ENCODE measurements around the gene LYZL1. TPM values are rescaled to one million over a fixed set of nuclear protein-coding genes. Genes with fewer than 3 reads are reported as not detected.
"Not testable (repeated sequence)": the region's sequence is repeated elsewhere in the genome, so short reads cannot be mapped to it uniquely, and the experiment has no call there.

Gene LYZL1
- total RNA-seq, 4 donors from 2014 or later: not detected

DNA sequence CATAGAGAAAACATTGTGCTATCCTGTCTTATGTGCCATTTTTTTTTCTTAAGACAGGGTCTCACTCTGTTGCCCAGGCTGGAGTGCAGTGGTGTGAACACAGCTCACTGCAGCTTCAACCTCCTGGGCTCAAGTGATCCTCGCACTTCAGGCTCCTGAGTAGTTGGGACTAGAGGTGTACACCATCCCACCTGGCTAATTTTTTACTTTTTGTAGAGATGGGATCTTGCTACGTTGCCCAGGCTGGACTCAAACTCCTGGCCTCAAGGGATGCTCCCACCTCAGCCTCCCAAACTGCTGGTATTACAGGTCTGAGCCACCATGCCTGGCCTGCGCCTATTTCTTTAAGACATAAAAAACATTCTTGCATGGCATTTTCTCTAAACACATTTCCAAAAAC is 20.6 kb downstream of the LYZL1 start:
- no peaks in the 10 kb centered on the region for H3K36me3 ChIP-seq
- H3K4me3 ChIP-seq: no peak overlapping the region
- TF ChIP-seq CTCF (IDR thresholded peaks at IDR 0.05) (no peak), POLR2AphosphoS5 (IDR thresholded peaks at IDR 0.05) (no peak)
- H3K4me1 ChIP-seq: peaks cover 0 to 5% (median 0%) of the 10 kb centered on the region in 3 donors
- 76 to 100% methylated on average over 2 to 3 of the region's 3 CpGs for WGBS, 2 donors (ENCODE audit: low coverage in 1 of 2)
- H3K9me3 ChIP-seq: no peaks in the 10 kb centered on the region
- ATAC-seq: no peak
- H3K27ac ChIP-seq: no peak overlapping the region
- no peaks in the 10 kb centered on the region for H3K27me3 ChIP-seq

DNA sequence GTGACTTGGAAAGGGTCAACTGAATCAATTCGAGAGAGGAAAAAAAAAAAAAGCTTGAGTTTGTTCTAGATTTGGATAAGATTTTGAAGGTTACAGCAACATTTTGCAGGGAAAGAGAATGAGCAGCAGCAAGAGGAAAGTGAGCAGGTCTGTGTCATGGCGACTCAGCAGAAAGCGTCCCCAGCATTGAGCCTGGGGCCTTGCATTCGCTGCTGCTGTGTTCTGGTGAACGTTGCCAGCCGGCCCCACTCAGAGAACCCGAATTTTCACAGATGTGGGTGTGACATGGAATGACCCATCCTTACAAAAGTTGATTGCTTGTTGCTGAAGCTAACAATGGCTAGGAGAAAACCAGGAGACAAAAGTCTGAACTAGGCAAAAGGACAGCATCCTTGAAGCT is 21.6 kb downstream of the LYZL1 start:
- not testable (repeated sequence) for H3K9me3 ChIP-seq, H3K4me3 ChIP-seq, H3K36me3 ChIP-seq, H3K27me3 ChIP-seq, ATAC-seq, H3K27ac ChIP-seq, H3K4me1 ChIP-seq
- 57 to 75% methylated on average over 3 to 7 of the region's 7 CpGs for WGBS, 2 donors (ENCODE audit: low coverage in 1 of 2)

DNA sequence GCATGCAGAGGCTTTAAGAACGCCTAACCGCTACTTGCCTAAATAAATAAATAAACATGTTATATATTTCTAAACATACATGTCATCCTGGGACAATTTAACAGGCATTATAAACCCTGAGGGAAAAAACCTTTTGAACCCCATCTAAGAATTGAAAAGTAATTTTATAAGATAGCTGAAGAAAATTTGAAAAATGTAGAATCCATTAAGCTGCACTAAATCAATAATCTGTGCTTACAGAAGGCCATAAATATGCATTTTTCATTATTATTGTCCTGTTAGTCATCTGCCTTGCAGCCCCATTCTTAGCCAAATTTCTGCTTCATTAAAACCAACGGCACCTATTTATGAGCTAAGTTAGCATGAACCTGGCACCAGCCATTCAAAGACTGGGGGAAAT is 24.2 kb downstream of the LYZL1 start:
- Histone ChIP-seq H3K27ac (no peak overlapping the region), H3K27me3 (no peaks in the 10 kb centered on the region), H3K36me3 (no peaks in the 10 kb centered on the region), H3K9me3 (no peaks in the 10 kb centered on the region), H3K4me3 (no peak overlapping the region), H3K4me1 (peaks cover 0 to 9% (median 0%) of the 10 kb centered on the region in 3 donors)
- ATAC-seq: no peak
- no peak for TF ChIP-seq POLR2AphosphoS5 (IDR thresholded peaks at IDR 0.05)
- no peak for TF ChIP-seq POLR2A (IDR thresholded peaks at IDR 0.05)
- 85 to 94% methylated on average over 3 of the region's 3 CpGs for WGBS, 2 donors (ENCODE audit: low coverage in 1 of 2)

DNA sequence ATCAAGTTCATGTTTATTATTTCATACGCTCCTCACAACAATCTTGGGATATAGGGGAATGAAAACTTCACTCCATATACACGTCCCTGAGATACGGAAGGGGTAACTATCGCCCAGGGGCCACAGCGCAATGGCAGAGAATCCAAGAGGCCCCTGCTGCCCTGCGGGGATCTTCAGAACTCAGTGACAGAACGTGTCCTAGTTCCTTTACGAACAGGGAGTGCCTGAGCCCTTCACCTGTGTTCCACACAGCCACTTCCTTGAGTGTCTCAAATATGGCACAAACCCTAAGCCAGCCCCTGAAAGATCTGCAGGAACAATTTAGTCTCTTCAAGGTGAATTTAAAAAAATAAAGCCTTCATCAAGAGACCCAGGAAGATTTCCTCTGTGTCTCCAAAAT is 25.9 kb downstream of the LYZL1 start:
- no peak overlapping the region for H3K4me3 ChIP-seq
- H3K4me1 ChIP-seq: peaks cover 0 to 21% (median 0%) of the 10 kb centered on the region in 3 donors
- no peak overlapping the region for H3K27ac ChIP-seq
- no peaks in the 10 kb centered on the region for H3K9me3 ChIP-seq
- H3K36me3 ChIP-seq: no peaks in the 10 kb centered on the region
- WGBS, 2 donors (ENCODE audit: low coverage in 1 of 2): 85 to 90% methylated on average over 6 to 7 of the region's 8 CpGs
- ATAC-seq: no peak
- no peaks in the 10 kb centered on the region for H3K27me3 ChIP-seq
- no peak for TF ChIP-seq EP300 (IDR thresholded peaks at IDR 0.05)
- TF ChIP-seq POLR2A (IDR thresholded peaks at IDR 0.05): no peak
- no peak for TF ChIP-seq CTCF (IDR thresholded peaks at IDR 0.05)
- no peak for TF ChIP-seq POLR2AphosphoS5 (IDR thresholded peaks at IDR 0.05)

- Histone ChIP-seq H3K4me3 (no peak overlapping the region), H3K27ac (no peak overlapping the region), H3K9me3 (no peaks in the 10 kb centered on the region), H3K4me1 (peaks cover 0 to 21% (median 0%) of the 10 kb centered on the region in 3 donors), H3K27me3 (no peaks in the 10 kb centered on the region), H3K36me3 (no peaks in the 10 kb centered on the region)
- no peak for TF ChIP-seq CTCF (IDR thresholded peaks at IDR 0.05)
- TF ChIP-seq POLR2A (IDR thresholded peaks at IDR 0.05): no peak
- TF ChIP-seq EP300 (IDR thresholded peaks at IDR 0.05): no peak
- no peak for TF ChIP-seq POLR2AphosphoS5 (IDR thresholded peaks at IDR 0.05)
- WGBS, 2 donors (ENCODE audit: low coverage in 1 of 2): 70 to 84% methylated on average over 2 to 4 of the region's 5 CpGs
- no peak for ATAC-seq
Measured at GRCh38 chr10:29315814-29316213, 26.9 kb downstream of the LYZL1 start.

- no peak overlapping the region for H3K4me3 ChIP-seq
- WGBS, 2 donors (ENCODE audit: low coverage in 1 of 2): 76 to 89% methylated on average over 4 to 8 of the region's 8 CpGs
- no peaks in the 10 kb centered on the region for H3K36me3 ChIP-seq
- no peak for TF ChIP-seq POLR2AphosphoS5 (IDR thresholded peaks at IDR 0.05)
- TF ChIP-seq CTCF (IDR thresholded peaks at IDR 0.05): no peak
- TF ChIP-seq POLR2A (IDR thresholded peaks at IDR 0.05): no peak
- no peak for TF ChIP-seq EP300 (IDR thresholded peaks at IDR 0.05)
- H3K4me1 ChIP-seq: peaks cover 0 to 21% (median 0%) of the 10 kb centered on the region in 3 donors
- ATAC-seq: no peak
- no peak overlapping the region for H3K27ac ChIP-seq
- H3K9me3 ChIP-seq: no peaks in the 10 kb centered on the region
- H3K27me3 ChIP-seq: no peaks in the 10 kb centered on the region
Measured at GRCh38 chr10:29316308-29317026, 27.6 kb downstream of the LYZL1 start.

Data from gastroesophageal sphincter (tissue), 4 donors.